GM12872 (cell line): Measurements from ENCODE around the gene AATK.
A peak's percentile ranks its signal among the peaks of the same experiment; 100 is the strongest.

ENCODE experiments used
- TF ChIP-seq, protein P1 (sequence below): IDR thresholded peaks from 3 replicates; pipeline ENCODE4 v1.5.1; 2011; ENCODE audit warnings: low read depth, mild to moderate bottlenecking, low read length, moderate library complexity; ENCODE audit not compliant: insufficient read depth

AATK gene

DNA sequence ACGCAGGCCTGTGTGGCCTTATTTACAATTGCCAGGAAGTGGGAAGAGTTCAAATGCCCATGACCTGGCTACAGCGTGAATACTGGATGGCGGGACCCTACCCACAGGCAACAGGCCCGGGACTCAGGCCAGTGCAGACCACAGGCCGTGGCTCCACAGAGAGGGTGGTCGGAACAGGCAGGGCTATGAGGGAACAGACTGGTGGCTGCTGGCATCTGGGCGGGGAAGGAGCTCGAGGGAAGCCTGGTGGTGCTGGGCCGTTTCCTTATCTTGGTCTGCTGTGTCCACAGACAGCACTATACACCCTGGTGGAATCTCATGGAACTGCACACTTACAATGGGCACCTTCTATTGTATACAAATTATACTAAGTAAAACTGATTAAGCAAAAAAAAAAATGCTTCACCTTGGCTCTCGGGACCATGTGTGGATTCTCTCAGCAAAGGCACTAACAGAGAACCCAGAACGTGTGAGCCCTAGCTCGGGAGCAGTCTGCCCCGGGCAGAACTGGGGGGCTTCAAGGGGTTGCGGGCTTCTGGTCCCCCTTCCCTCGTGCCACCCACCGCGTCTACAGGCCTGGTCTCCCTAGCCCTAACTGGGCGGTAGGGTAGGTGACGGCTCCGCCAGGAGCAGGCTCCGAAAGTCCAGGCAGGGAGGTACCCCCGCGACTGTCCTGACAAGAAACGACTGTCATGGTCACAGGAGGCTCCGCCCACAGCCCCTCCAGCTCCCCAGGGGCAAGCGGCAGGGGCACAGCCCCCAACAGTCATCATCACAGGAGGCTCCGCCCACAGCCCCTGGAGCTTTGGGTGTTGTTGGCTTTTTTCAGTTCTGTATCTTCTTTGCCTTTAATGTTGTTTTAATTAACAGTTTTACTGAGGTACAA lies 34.9 kb upstream of the AATK start:
- TF ChIP-seq, protein P1, sequence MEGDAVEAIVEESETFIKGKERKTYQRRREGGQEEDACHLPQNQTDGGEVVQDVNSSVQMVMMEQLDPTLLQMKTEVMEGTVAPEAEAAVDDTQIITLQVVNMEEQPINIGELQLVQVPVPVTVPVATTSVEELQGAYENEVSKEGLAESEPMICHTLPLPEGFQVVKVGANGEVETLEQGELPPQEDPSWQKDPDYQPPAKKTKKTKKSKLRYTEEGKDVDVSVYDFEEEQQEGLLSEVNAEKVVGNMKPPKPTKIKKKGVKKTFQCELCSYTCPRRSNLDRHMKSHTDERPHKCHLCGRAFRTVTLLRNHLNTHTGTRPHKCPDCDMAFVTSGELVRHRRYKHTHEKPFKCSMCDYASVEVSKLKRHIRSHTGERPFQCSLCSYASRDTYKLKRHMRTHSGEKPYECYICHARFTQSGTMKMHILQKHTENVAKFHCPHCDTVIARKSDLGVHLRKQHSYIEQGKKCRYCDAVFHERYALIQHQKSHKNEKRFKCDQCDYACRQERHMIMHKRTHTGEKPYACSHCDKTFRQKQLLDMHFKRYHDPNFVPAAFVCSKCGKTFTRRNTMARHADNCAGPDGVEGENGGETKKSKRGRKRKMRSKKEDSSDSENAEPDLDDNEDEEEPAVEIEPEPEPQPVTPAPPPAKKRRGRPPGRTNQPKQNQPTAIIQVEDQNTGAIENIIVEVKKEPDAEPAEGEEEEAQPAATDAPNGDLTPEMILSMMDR, result peak; percentile 54

DNA sequence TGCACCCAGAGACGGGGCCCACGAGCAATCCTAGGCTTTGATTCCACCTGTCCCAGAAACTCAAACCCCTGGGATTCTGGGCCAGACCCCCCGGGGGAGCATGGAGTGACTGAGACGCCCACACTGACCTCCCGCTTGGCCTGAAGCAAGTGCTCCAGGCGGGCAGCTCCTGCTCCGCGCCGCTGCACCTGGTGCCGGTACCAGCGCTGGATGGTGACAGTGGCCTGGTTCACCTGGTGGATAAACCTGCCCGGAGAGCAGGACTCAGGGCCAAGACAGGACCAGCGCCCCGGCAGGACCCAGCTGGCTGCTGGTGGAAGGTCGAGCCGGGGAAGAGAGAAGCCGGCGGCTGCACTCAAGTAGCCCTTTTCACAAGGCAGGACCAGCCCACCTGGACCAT lies 34.2 kb upstream of the AATK start:
- TF ChIP-seq, protein P1, result no peak

DNA sequence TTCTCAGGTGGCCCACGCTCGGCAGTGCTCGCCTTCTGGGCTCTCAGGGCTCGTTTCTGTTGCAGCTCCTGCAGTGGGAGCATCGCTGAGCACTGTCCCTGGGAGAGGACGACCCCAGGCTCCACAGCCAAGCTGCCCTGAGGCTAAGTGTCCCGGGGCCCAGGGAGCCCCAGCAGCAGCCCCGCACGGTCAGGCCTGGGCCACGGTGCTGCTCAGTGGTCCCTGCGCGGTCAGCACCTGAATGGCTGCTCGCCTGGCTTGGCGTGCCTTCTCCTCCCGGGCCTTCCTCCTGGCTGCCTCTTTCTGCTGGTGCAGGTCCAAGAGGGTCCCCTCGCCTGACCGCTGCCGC lies 33.4 kb upstream of the AATK start:
- TF ChIP-seq, protein P1, result no peak

DNA sequence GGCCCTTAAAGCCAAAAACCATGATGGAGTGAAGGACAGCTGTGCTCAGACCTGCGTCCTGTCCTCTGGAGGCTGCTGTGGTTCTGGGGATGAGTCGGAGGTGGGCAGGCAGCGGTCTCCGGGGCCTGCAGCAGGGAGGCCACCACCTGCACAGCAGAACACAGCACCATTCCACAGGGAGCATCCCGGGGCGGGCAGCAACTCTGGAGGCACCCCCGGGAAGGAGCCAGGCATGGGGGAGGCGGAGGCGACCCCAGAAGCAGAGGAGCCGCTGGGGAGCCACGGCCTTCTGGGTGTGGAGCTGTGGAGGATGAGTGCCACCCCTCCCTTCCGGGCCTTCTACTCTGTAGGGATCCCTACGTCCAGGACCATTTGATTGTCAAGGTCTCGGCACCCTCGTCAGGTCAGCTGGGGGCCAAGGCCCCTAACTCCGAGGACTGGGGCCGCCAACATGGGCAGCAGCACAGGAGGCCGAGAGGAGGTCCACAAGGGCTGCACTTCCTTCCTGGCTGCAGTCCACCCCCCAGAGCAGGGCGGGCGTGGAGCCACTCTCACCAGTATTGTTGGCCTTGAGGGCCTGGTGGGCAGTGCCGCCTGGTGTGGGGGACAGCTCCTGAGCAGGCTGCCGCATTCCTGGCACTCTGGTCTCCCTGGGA lies 32.9 kb upstream of the AATK start:
- TF ChIP-seq, protein P1, result no peak

DNA sequence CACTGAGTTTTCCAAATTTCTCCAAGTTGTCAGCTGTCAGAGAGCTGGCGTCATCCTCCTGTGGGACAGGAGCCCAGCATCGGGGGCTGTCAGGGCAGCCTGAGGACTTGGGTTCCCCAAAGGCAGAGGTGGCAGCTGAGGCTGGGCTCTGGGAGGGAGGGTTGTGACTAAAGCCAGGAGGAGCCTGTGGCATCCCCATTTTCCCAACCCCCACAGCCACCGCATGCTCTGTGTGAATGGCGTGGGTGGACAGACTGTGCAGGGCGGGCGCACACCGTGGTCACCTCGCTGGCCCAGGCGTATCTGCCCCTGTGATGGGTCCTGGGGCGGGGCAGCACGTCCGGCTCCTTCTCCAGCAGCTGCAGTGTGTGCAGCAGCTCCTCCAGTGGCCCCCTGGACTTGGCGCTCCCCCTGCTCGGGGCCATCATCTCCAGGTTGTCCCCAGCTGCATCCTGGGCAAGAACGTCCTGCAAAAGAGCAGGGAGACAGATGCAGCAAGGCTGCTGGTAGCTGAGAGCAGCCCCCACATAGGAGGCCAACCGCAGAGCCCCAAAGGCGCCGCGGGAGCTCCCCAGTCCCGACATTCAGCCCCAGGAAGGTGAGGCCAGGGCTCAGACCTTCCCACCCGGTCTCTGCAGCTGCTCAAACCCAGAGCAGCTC lies 31.9 kb upstream of the AATK start:
- TF ChIP-seq, protein P1, result no peak

DNA sequence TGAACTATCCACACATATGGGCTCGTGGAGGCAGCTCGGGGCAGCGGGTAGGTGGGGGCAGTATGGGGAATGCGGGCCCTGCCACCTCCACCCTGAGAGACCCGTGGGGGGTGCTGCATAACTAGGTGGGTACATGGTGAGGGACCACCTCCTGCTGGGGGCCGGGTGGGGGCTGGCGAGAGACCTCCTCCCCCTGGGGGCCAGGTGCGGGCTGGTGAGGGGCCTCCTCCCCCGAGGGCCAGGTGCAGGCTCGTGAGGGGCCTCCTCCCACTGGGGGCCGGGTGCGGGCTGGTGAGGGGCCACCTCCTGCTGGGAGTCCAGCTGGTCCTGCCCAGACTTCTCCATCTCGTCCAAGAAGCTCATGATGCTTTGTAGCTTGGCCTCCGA lies 31.4 kb upstream of the AATK start:
- TF ChIP-seq, protein P1, result no peak
